Right renal cortex interstitium (tissue), 3 donors: ENCODE measurements around the gene DOCK11. TPM values are rescaled to one million over a fixed set of nuclear protein-coding genes. Genes with fewer than 3 reads are reported as not detected.

Experiments used
- DNase-seq, 3 donors: peaks; one replicate each; pipeline ENCODE4 v3.0.0-alpha.2; 2013; ENCODE audit warnings: low read depth in 3 of 3, low spot score in 2 of 3
- polyA plus RNA-seq, 3 donors: library from polyadenylated mRNA; unstranded; fragments of 120-200 nt; gene quantifications; one replicate each; pipeline ENCODE4 v1.2.1, GENCODE V29; 2013; ENCODE audit not compliant: insufficient read length in 3 of 3

Gene DOCK11
- polyA plus RNA-seq, 3 donors: 19.9 to 24.6 (median 20.9) TPM

GRCh38 chrX:118498755-118499154 lies 3.1 kb downstream of the DOCK11 start:
- no peak for DNase-seq

- DNase-seq: no peak
Observed at GRCh38 chrX:118499295-118499694, 3.7 kb downstream of the DOCK11 start.

DNA sequence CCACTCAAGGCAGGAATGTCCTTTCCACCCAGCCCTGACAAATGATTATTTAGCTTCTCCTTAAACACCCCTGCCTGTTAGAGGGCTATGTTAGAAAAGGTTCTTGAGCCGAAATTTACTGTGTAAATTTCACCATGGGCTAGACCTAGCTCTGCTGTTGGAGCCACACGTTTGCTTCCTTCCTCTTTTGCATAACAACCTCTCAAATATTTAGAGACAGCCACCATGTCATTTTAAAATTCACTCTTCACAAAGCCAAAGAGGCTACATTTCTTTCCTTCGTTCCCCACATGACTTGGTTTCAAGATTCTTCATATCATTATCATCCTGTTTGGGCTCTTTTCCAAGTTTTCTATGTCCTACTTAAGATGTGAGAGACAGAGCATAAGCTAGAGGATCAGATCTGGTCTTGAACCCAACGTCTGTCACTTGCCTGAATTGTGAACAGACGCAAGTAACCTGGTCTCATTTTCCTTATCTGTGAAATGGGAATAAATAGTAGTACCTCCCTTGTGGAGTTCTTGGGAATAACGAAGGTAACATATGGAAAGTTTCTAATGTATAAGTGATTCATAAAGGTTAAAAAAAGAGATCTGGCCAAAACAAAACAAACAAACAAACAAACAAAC lies 6.7 kb downstream of the DOCK11 start:
- no peak for DNase-seq

- DNase-seq: no peak
Observed at GRCh38 chrX:118503260-118504041, 7.8 kb downstream of the DOCK11 start.

GRCh38 chrX:118504581-118504980 lies 9.0 kb downstream of the DOCK11 start:
- DNase-seq: no peak

DNA sequence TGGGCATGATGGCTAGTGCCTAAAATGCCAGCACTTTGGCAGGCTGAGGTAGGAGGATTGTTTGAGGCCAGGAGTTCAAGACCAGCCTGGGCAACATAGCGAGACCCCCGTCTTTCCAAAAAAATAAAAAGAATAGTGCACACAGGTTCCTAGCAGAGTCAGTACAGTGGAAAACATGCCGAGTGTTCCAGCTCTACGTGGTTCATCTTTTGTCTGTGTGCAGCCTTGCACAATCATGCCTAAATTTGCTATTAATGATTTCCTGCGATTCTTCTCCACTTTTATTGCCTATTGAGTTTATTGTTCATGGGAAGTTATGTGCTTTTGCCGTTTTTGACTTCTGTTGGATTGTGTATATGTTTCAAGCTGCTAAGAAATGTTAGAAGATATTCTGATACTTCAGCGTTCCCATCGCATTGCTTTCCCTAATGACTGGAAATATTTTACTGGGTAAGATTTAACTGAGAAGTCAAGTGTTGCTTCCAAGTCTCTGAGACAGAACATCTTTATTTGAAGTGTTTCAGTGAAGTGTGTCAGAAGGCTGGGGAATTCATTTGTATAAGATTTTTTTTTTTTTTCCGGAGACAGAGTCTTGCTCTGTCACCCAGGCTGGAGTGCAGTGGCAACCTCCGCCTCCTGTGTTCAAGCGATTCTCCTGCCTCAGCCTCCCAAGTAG lies 11.3 kb downstream of the DOCK11 start:
- no peak for DNase-seq

DNA sequence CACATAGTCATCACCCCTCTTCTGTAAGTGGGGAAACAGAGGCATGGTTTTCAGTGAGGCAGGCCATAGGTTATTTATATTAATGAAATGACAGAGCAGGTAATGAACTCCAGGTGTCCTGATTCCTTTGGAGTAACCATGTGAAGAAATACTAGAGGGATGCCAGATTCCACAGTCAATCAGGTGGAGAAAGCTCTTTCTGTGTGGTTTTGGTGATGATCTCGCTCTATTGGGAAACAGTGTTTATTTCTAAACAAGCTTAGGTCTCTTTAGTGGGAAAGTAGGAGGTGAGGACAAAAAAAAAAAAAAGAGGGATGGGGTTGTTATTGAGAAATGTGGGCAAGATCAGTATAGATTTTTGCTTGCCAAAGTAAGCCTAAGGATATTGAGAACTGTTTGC lies 12.2 kb downstream of the DOCK11 start:
- no peak for DNase-seq

- no peak for DNase-seq
Observed at GRCh38 chrX:118508221-118508620, 12.6 kb downstream of the DOCK11 start.

DNA sequence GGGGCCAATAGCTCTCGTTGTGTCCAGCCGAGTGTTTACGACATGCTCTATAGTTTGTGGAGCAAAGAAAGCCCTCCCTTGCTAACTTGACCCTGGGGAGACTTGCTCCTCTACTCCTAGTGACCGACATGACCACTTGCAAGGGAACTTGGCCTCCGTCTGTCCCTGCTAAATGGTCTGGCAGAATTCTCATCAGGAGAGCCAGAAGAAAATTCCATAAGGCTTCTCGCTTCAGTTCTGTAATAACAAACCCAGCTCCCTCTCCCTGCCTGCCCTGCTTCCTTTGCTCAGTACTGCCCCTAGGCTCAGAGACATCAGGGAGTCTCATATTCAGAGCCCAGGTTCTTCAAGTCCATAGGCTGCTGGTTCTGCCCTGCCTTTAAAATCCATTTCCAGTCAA lies 13.0 kb downstream of the DOCK11 start:
- DNase-seq: no peak

- DNase-seq: no peak
Observed at GRCh38 chrX:118510111-118510510, 14.5 kb downstream of the DOCK11 start.

- no peak for DNase-seq
Observed at GRCh38 chrX:118513120-118513898, 17.7 kb downstream of the DOCK11 start.

GRCh38 chrX:118519411-118520215 lies 24.0 kb downstream of the DOCK11 start:
- no peak for DNase-seq

DNA sequence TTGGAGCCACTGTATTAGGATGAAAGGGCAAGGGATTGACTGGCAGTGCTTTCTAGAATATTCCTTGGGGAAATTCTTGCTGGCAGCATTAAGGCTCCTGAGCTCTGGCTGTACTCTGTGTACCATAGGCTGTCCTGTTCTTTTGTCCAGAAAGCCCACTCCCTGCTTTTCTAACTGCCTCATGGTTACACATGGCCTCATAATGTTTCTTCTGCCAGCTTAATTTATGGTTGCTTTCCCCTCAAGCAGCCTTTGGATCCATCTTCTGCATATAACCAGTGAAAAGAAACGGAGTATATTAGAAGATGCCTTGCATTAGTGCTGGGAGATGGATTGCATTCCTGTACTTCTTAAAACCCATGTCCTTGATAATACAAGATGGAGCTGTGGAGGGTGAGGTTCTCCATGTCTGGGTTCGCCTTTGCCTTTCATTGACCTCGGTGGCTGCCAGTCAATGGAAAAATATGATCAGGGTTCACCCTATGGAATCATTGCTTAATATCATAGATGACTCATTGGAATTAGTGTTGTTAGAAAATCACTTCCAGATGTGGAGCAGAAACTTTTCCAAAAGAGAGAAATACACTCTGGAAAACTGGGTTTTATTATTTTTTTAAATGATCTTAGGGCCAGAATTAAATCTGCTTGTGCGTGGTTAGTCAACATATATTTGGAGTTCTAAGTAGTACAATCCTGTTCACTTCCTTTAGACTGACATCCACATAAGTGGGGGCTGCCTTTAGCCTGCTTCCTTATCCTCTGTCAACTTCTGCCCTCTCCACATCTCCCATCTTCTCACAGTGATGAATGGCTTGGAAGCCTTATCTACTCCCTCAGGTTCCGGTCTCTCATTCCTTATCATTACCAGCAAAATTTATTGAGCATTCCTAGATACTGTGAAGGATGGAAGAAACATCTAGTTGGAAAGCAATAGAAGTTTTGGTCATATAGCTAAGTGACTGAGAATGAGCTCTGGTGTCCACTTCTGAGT lies 24.9 kb downstream of the DOCK11 start:
- no peak for DNase-seq

GRCh38 chrX:118521435-118521834 lies 25.8 kb downstream of the DOCK11 start:
- no peak for DNase-seq

DNA sequence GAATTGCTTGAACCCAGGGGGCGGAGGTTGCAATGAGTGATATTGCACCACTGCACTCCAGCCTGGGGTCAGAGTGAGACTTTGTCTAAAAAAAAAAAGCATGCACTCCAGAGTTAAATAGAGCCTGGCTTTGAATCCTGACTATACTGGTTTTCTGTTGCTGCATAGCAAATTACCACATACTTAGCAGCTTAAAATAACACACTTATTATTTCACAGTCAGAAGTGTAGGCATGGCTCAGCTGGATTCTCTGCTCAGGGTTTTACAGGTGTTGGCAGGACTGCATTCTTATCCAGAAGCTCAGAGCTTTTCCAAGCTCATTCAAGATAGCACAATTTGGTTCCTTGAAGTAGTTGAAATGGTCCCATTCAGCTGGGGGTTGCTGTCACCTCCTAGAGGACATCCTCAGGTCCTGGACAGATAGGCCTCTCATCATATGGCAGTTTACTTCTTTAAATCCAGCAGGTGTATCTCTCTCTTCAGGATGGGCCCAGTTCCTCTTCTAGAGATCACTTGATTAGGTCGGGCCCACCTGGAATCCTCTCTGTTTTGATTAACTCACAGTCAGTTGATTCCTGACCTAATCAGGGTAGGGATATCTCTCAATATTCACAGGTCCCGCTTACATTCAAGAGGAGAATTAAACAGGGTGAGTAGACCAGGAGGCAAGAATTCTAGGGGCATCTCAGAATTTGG lies 26.8 kb downstream of the DOCK11 start:
- DNase-seq: no peak

DNA sequence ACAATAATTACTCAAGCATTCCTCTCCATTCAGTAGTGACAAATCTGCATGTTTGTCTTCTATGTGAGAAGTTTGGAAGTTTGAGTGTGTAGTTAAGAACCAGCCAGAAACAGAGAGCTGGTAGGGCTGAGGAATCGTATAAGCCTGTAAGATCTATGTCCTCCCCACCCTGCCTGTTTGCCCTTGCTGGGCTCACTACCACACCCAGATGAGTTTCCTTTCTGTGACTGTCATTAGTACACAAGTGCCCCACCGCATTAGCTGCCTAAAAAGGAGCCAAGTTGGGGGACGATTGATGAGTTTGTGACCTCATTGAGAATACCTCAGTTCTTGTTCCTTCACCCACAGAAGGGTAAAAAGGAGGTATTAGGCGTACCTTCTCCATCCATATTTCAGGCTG lies 28.3 kb downstream of the DOCK11 start:
- no peak for DNase-seq

- DNase-seq: no peak
Observed at GRCh38 chrX:118524344-118524743, 28.7 kb downstream of the DOCK11 start.

- no peak for DNase-seq
Observed at GRCh38 chrX:118525174-118525730, 29.6 kb downstream of the DOCK11 start.
